Stimulated activated effector memory CD8-positive, alpha-beta T cell treated with anti-CD3 and anti-CD28 coated beads, Interleukin-12 subunit alpha, Interleukin-12 subunit beta, amount 100 ng/mL, for 72 hours (primary cell): ENCODE results near the gene DROSHA.
A peak's percentile ranks its signal among the peaks of the same experiment; 100 is the strongest.

Source experiments
- ATAC-seq: fragments of 150-1000 bp; cut with Tn5 transposase; 2 replicates; pipeline ENCODE4 v1.10.0; 2021
- DNase-seq, 2 donors: peaks; one replicate each; pipeline ENCODE4 v3.0.0; 2021 to 2022; ENCODE audit warnings: low spot score in 2 of 2
- H3K27ac Mint-ChIP-seq: one replicate; pipeline ENCODE4 v1.8.0; 2022; ENCODE audit warnings: mild to moderate bottlenecking, mixed read lengths
- H3K36me3 Mint-ChIP-seq: one replicate; pipeline ENCODE4 v1.8.0; 2022; ENCODE audit warnings: mild to moderate bottlenecking, mixed read lengths
- H3K4me1 Mint-ChIP-seq: one replicate; pipeline ENCODE4 v1.8.0; 2022; ENCODE audit warnings: mixed read lengths
- H3K4me3 Mint-ChIP-seq: one replicate; pipeline ENCODE4 v1.8.0; 2022; ENCODE audit warnings: mild to moderate bottlenecking, mixed read lengths
- H3K9me3 Mint-ChIP-seq: one replicate; pipeline ENCODE4 v1.8.0; 2022; ENCODE audit warnings: mixed read lengths

The DROSHA gene

GRCh38 chr5:31487506-31487905, 44.4 kb downstream of the DROSHA start:
- H3K4me1 Mint-ChIP-seq, result no peaks in the 10 kb centered on the region
- ATAC-seq (no peak), DNase-seq (no peak)
- H3K9me3 Mint-ChIP-seq, result no peaks in the 10 kb centered on the region
- H3K27ac Mint-ChIP-seq, result no peak overlapping the region
- peaks cover 87% of the 10 kb centered on the region for H3K36me3 Mint-ChIP-seq
- no peak overlapping the region for H3K4me3 Mint-ChIP-seq

- ATAC-seq (no peak), DNase-seq (no peak)
- H3K4me1 Mint-ChIP-seq, result no peaks in the 10 kb centered on the region
- peaks cover 87% of the 10 kb centered on the region for H3K36me3 Mint-ChIP-seq
- H3K4me3 Mint-ChIP-seq, result no peak overlapping the region
- H3K9me3 Mint-ChIP-seq, result no peaks in the 10 kb centered on the region
- H3K27ac Mint-ChIP-seq, result no peak overlapping the region
These were observed 45.5 kb downstream of the DROSHA start for GRCh38 chr5:31486441-31486840.

GRCh38 chr5:31485376-31486207, 46.3 kb downstream of the DROSHA start:
- no peak overlapping the region for H3K4me3 Mint-ChIP-seq
- H3K36me3 Mint-ChIP-seq, result peaks cover 87% of the 10 kb centered on the region
- no peak overlapping the region for H3K27ac Mint-ChIP-seq
- H3K9me3 Mint-ChIP-seq, result no peaks in the 10 kb centered on the region
- H3K4me1 Mint-ChIP-seq, result no peaks in the 10 kb centered on the region
- ATAC-seq (no peak), DNase-seq (no peak)

- no peaks in the 10 kb centered on the region for H3K4me1 Mint-ChIP-seq
- H3K9me3 Mint-ChIP-seq, result no peaks in the 10 kb centered on the region
- no peak for DNase-seq
- no peak overlapping the region for H3K27ac Mint-ChIP-seq
- peaks cover 70% of the 10 kb centered on the region for H3K36me3 Mint-ChIP-seq
- H3K4me3 Mint-ChIP-seq, result no peak overlapping the region
- ATAC-seq, result no peak
These were observed 50.2 kb downstream of the DROSHA start for GRCh38 chr5:31481531-31482165.

- Mint-ChIP-seq H3K36me3 (peaks cover 56% of the 10 kb centered on the region), H3K27ac (no peak overlapping the region), H3K4me3 (no peak overlapping the region), H3K9me3 (no peaks in the 10 kb centered on the region), H3K4me1 (no peaks in the 10 kb centered on the region)
- no peak for DNase-seq
- no peak for ATAC-seq
These were observed 52.2 kb downstream of the DROSHA start for GRCh38 chr5:31479706-31480105.

GRCh38 chr5:31478901-31479300, 53.0 kb downstream of the DROSHA start:
- ATAC-seq (no peak), DNase-seq (no peak)
- H3K36me3 Mint-ChIP-seq, result peaks cover 48% of the 10 kb centered on the region
- no peaks in the 10 kb centered on the region for H3K4me1 Mint-ChIP-seq
- no peak overlapping the region for H3K4me3 Mint-ChIP-seq
- no peaks in the 10 kb centered on the region for H3K9me3 Mint-ChIP-seq
- H3K27ac Mint-ChIP-seq, result no peak overlapping the region

- H3K4me1 Mint-ChIP-seq, result no peaks in the 10 kb centered on the region
- H3K27ac Mint-ChIP-seq, result no peak overlapping the region
- ATAC-seq, result no peak
- H3K36me3 Mint-ChIP-seq, result peaks cover 39% of the 10 kb centered on the region
- H3K9me3 Mint-ChIP-seq, result no peaks in the 10 kb centered on the region
- no peak for DNase-seq
- no peak overlapping the region for H3K4me3 Mint-ChIP-seq
These were observed 53.9 kb downstream of the DROSHA start for GRCh38 chr5:31477971-31478370.

GRCh38 chr5:31477516-31477915, 54.4 kb downstream of the DROSHA start:
- DNase-seq, result no peak
- peak; percentile 39 for ATAC-seq
- no peaks in the 10 kb centered on the region for H3K9me3 Mint-ChIP-seq
- peaks cover 34% of the 10 kb centered on the region for H3K36me3 Mint-ChIP-seq
- H3K27ac Mint-ChIP-seq, result no peak overlapping the region
- H3K4me3 Mint-ChIP-seq, result no peak overlapping the region
- H3K4me1 Mint-ChIP-seq, result no peaks in the 10 kb centered on the region

- Mint-ChIP-seq H3K9me3 (no peaks in the 10 kb centered on the region), H3K4me3 (no peak overlapping the region), H3K27ac (no peak overlapping the region), H3K36me3 (peaks cover 26% of the 10 kb centered on the region), H3K4me1 (no peaks in the 10 kb centered on the region)
- no peak for DNase-seq
- no peak for ATAC-seq
These were observed 55.2 kb downstream of the DROSHA start for GRCh38 chr5:31476738-31477141.

GRCh38 chr5:31471916-31472315, 60.0 kb downstream of the DROSHA start:
- no peak for ATAC-seq
- Mint-ChIP-seq H3K4me1 (no peaks in the 10 kb centered on the region), H3K27ac (no peak overlapping the region), H3K36me3 (peaks cover 24% of the 10 kb centered on the region), H3K4me3 (no peak overlapping the region), H3K9me3 (no peaks in the 10 kb centered on the region)
- DNase-seq, result no peak

- H3K27ac Mint-ChIP-seq, result no peak overlapping the region
- H3K4me3 Mint-ChIP-seq, result no peak overlapping the region
- no peaks in the 10 kb centered on the region for H3K4me1 Mint-ChIP-seq
- DNase-seq, result no peak
- H3K36me3 Mint-ChIP-seq, result peaks cover 32% of the 10 kb centered on the region
- no peaks in the 10 kb centered on the region for H3K9me3 Mint-ChIP-seq
- no peak for ATAC-seq
These were observed 60.9 kb downstream of the DROSHA start for GRCh38 chr5:31471040-31471439.

GRCh38 chr5:31470608-31471007, 61.3 kb downstream of the DROSHA start:
- Mint-ChIP-seq H3K27ac (no peak overlapping the region), H3K36me3 (peaks cover 36% of the 10 kb centered on the region), H3K4me3 (no peak overlapping the region), H3K4me1 (no peaks in the 10 kb centered on the region), H3K9me3 (no peaks in the 10 kb centered on the region)
- DNase-seq (no peak), ATAC-seq (no peak)

- no peak overlapping the region for H3K4me3 Mint-ChIP-seq
- no peak for ATAC-seq
- H3K27ac Mint-ChIP-seq, result no peak overlapping the region
These were observed 62.0 kb downstream of the DROSHA start for GRCh38 chr5:31469886-31470285.

GRCh38 chr5:31469466-31469865, 62.4 kb downstream of the DROSHA start:
- Mint-ChIP-seq H3K9me3 (no peaks in the 10 kb centered on the region), H3K36me3 (peaks cover 43% of the 10 kb centered on the region), H3K4me3 (no peak overlapping the region), H3K4me1 (no peaks in the 10 kb centered on the region), H3K27ac (no peak overlapping the region)
- ATAC-seq, result no peak
- DNase-seq, result no peak

More at GRCh38 chr5:31469886-31470285, 62.0 kb downstream of the DROSHA start:
- DNase-seq, result no peak
- Mint-ChIP-seq H3K4me1 (no peaks in the 10 kb centered on the region), H3K9me3 (no peaks in the 10 kb centered on the region), H3K36me3 (peaks cover 39% of the 10 kb centered on the region)

GRCh38 chr5:31465291-31465690, 66.6 kb downstream of the DROSHA start:
- no peak for DNase-seq
- no peak overlapping the region for H3K27ac Mint-ChIP-seq
- no peak for ATAC-seq
- H3K4me1 Mint-ChIP-seq, result no peaks in the 10 kb centered on the region
- H3K36me3 Mint-ChIP-seq, result peaks cover 81% of the 10 kb centered on the region
- no peak overlapping the region for H3K4me3 Mint-ChIP-seq
- peaks cover 6% of the 10 kb centered on the region for H3K9me3 Mint-ChIP-seq

- H3K9me3 Mint-ChIP-seq, result peaks cover 6% of the 10 kb centered on the region
- H3K27ac Mint-ChIP-seq, result no peak overlapping the region
- peaks cover 90% of the 10 kb centered on the region for H3K36me3 Mint-ChIP-seq
- H3K4me3 Mint-ChIP-seq, result no peak overlapping the region
- no peak for ATAC-seq
- DNase-seq, result no peak
- no peaks in the 10 kb centered on the region for H3K4me1 Mint-ChIP-seq
These were observed 67.8 kb downstream of the DROSHA start for GRCh38 chr5:31464081-31464480.
